Erythroblast (primary cell): Measurements from ENCODE around the gene C6orf141.

Experiments
- GATA1 ChIP-seq: IDR thresholded peaks from 2 replicates; pipeline ENCODE4 v1.6.1; 2011; ENCODE audit warnings: low read depth, mild to moderate bottlenecking, control low read depth, low read length, moderate library complexity
- POLR2A ChIP-seq: IDR thresholded peaks from 2 replicates; pipeline ENCODE4 v1.6.1; 2011; ENCODE audit warnings: mild to moderate bottlenecking, low read length

GRCh38 chr6:49553384-49553783 lies 2.9 kb downstream of the C6orf141 start:
- TF ChIP-seq POLR2A, result no peak
- TF ChIP-seq GATA1, result no peak
